Osteoblast (primary cell): ENCODE data around the gene ANKRD36. TPM values are rescaled to one million over a fixed set of nuclear protein-coding genes. Genes with fewer than 3 reads are reported as not detected.
"Not testable (repeated sequence)": the region's sequence is repeated elsewhere in the genome, so short reads cannot be mapped to it uniquely, and the experiment has no call there.

Source experiments
- DNase-seq: peaks from one replicate; pipeline ENCODE4 v3.0.0; 2011; ENCODE audit warnings: low spot score, mixed read lengths; ENCODE audit not compliant: insufficient read length; ENCODE audit errors: missing footprints
- H2AFZ ChIP-seq: 2 replicates; pipeline ENCODE4 v1.6.0; 2011; ENCODE audit warnings: mild to moderate bottlenecking, low read length
- H3K27ac ChIP-seq: 2 replicates; pipeline ENCODE4 v1.5.1; 2011; ENCODE audit warnings: mild to moderate bottlenecking, low read depth, low read length, moderate library complexity
- H3K27me3 ChIP-seq: 2 replicates; pipeline ENCODE4 v1.6.0; 2012; ENCODE audit warnings: mild to moderate bottlenecking, control low read depth, inconsistent platforms, low read length, moderate library complexity; ENCODE audit not compliant: insufficient read depth
- H3K36me3 ChIP-seq: 2 replicates; pipeline ENCODE4 v1.5.1; 2011; ENCODE audit warnings: mild to moderate bottlenecking, low read length, control low read depth, moderate library complexity; ENCODE audit not compliant: insufficient read depth
- H3K4me1 ChIP-seq: 2 replicates; pipeline ENCODE4 v1.5.1; 2011; ENCODE audit warnings: mild to moderate bottlenecking, low read length, control low read depth, moderate library complexity; ENCODE audit not compliant: insufficient read depth
- H3K4me2 ChIP-seq: 2 replicates; pipeline ENCODE4 v1.6.0; 2011; ENCODE audit warnings: mild to moderate bottlenecking, low read length; ENCODE audit not compliant: insufficient read depth
- H3K4me3 ChIP-seq: fragments of 200-600 bp; sonication (generic); 3 replicates; pipeline ENCODE4 v1.5.1; 2012; ENCODE audit warnings: mild to moderate bottlenecking, low read length, inconsistent platforms; ENCODE audit not compliant: insufficient read depth
- H3K79me2 ChIP-seq: 2 replicates; pipeline ENCODE4 v1.6.0; 2012; ENCODE audit warnings: mild to moderate bottlenecking, low read length, control low read depth, inconsistent platforms; ENCODE audit not compliant: insufficient read depth
- H3K9me3 ChIP-seq: 2 replicates; pipeline ENCODE4 v1.5.1; 2011; ENCODE audit warnings: low read depth, low read length, control low read depth
- H4K20me1 ChIP-seq: 2 replicates; pipeline ENCODE4 v1.6.0; 2012; ENCODE audit warnings: mild to moderate bottlenecking, low read length, control low read depth; ENCODE audit not compliant: insufficient read depth
- total RNA-seq: library from RNA; depleted of rRNA; stranded (reverse); fragments of >200 nt; gene quantifications from 2 replicates; pipeline ENCODE4 v1.2.3, GENCODE V29; 2012
- TF ChIP-seq, protein P1 (sequence below): IDR thresholded peaks from 2 replicates; pipeline ENCODE4 v1.5.1; 2011; ENCODE audit warnings: mild to moderate bottlenecking, low read depth, low read length, moderate library complexity; ENCODE audit errors: extremely low read depth

The ANKRD36 gene
- total RNA-seq, 1 donor = 27.9 TPM

DNA sequence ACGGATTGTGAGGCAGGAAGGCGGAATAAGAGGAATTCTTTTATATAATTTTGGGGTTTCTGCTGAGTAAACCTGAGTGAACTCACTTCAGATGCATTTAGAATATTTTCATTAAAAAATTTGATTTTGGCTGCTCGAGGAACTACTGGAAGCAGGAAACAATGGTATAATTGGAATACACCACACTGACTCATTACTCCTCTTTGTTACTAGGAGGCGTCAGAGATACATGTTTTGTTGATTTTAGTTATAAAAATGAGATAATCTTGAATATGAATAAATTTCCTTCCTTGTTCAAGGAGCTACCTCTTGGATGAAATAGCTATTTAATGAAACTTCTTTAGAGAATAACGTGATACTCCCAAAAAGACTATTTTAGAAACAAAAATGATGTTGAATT is 97.4 kb downstream of the ANKRD36 start:
- no peak for DNase-seq
- TF ChIP-seq, protein P1, sequence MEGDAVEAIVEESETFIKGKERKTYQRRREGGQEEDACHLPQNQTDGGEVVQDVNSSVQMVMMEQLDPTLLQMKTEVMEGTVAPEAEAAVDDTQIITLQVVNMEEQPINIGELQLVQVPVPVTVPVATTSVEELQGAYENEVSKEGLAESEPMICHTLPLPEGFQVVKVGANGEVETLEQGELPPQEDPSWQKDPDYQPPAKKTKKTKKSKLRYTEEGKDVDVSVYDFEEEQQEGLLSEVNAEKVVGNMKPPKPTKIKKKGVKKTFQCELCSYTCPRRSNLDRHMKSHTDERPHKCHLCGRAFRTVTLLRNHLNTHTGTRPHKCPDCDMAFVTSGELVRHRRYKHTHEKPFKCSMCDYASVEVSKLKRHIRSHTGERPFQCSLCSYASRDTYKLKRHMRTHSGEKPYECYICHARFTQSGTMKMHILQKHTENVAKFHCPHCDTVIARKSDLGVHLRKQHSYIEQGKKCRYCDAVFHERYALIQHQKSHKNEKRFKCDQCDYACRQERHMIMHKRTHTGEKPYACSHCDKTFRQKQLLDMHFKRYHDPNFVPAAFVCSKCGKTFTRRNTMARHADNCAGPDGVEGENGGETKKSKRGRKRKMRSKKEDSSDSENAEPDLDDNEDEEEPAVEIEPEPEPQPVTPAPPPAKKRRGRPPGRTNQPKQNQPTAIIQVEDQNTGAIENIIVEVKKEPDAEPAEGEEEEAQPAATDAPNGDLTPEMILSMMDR = no peak
- Histone ChIP-seq H3K4me1 (no peaks in the 10 kb centered on the region), H3K27me3 (no peaks in the 10 kb centered on the region), H3K79me2 (no peaks in the 10 kb centered on the region), H3K9me3 (no peaks in the 10 kb centered on the region), H3K4me3 (no peak overlapping the region), H3K27ac (no peak overlapping the region), H4K20me1 (no peaks in the 10 kb centered on the region), H2AFZ (no peak overlapping the region), H3K4me2 (no peak overlapping the region), H3K36me3 (no peaks in the 10 kb centered on the region)

DNA sequence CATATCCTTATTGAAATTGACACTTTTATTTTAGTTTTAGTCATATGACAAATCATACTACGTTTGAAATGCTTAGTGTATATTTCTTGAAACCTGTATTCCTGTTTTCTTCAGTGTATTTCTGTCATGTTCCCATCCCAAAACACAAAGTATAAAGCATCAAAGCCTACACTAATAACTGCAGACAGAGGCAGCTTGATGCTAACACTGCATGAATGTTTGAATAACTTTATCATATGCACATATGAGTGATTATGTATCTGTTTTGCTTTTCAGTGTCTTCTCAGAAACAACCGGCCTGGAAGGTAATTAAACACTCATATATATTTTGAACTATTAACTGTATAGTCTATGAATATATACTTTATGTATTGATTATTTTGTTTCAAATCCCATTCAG is 102.1 kb downstream of the ANKRD36 start:
- H3K4me3 ChIP-seq, H3K9me3 ChIP-seq, H3K4me2 ChIP-seq, H3K27me3 ChIP-seq, H3K4me1 ChIP-seq, DNase-seq, H2AFZ ChIP-seq, H3K27ac ChIP-seq, H3K79me2 ChIP-seq, H4K20me1 ChIP-seq, H3K36me3 ChIP-seq: not testable (repeated sequence)

DNA sequence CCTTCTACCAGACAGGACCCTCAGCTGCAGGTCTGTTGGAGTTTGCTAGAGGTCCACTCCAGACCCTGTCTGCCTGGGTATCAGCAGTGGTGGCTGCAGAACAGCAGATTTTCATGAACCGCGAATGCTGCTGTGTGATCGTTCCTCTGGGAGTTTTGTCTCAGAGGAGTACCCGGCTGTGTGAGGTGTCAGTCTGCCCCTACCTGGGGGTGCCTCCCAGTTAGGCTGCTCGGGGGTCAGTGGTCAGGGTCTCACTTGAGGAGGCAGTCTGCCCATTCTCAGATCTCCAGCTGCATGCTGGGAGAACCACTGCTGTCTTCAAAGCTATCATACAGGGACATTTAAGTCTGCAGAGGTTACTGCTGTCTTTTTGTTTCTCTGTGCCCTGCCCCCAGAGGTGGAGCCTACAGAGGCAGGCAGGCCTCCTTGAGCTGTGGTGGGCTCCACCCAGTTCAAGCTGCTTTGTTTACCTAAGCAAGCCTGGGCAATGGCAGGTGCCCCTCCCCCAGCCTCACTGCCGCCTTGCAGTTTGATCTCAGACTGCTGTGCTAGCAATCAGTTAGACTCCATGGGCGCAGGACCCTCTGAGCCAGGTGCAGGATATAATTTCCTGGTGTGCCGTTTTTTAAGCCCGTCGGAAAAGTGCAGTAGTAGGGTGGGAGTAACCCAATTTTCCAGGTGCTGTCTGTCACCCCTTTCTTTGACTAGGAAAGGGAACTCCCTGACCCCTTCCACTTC is 118.1 kb downstream of the ANKRD36 start:
- not testable (repeated sequence) for H2AFZ ChIP-seq, H3K4me2 ChIP-seq, H3K79me2 ChIP-seq, H3K4me1 ChIP-seq, H3K4me3 ChIP-seq, DNase-seq, H3K27me3 ChIP-seq, H3K9me3 ChIP-seq, H3K36me3 ChIP-seq, H3K27ac ChIP-seq, H4K20me1 ChIP-seq

DNA sequence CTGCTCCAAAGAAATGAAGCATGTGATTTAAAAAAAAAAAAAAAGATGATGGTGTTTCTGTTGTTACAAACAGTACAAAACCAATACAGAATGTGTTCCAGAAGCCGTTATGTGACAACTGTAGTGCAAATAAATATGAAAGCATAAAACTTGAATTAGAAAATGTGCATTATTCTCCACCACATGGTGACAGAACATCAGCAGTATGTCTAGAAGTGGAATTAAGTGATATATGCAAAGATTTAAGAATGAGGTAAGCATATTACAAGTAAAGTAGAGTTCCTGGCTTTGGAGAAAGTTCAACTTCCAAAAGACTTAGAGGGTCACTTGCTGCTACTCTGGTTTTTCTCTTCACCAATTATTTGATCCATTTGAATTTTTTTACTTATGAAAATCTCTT is 120.0 kb downstream of the ANKRD36 start:
- H3K36me3 ChIP-seq, H3K79me2 ChIP-seq, H3K4me1 ChIP-seq, H3K27me3 ChIP-seq, H3K9me3 ChIP-seq, H4K20me1 ChIP-seq, DNase-seq, H2AFZ ChIP-seq, H3K4me2 ChIP-seq, H3K4me3 ChIP-seq, H3K27ac ChIP-seq: not testable (repeated sequence)

DNA sequence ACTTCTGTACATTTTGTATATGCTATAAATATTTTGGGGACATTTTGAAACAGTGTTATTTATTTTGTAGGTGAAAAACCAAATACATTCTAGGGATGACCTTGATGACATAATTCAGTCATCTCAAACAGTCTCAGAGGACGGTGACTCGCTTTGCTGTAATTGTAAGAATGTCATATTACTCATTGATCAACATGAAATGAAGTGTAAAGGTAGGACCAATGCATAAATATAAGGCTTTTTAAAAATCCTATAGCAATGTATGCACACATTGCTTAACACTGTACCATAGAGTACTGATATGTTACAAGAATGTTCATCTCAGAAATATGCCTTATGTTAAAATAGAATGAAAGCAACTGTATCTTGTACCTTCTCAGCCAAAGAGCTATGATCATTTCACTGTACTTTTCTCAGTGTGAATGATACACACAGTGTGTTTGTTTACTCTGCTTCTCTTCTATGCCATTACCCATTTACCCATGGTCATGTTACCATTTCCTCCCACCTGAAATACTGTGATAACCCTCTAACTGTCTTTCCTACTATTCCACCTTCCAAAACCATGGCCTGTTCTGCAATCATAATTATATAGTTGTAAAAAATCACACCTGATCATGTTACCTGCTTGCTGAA is 120.8 kb downstream of the ANKRD36 start:
- not testable (repeated sequence) for H3K4me3 ChIP-seq, H3K27ac ChIP-seq, H2AFZ ChIP-seq, H3K9me3 ChIP-seq, H4K20me1 ChIP-seq, H3K36me3 ChIP-seq, H3K4me2 ChIP-seq, H3K4me1 ChIP-seq, H3K27me3 ChIP-seq, DNase-seq, H3K79me2 ChIP-seq

DNA sequence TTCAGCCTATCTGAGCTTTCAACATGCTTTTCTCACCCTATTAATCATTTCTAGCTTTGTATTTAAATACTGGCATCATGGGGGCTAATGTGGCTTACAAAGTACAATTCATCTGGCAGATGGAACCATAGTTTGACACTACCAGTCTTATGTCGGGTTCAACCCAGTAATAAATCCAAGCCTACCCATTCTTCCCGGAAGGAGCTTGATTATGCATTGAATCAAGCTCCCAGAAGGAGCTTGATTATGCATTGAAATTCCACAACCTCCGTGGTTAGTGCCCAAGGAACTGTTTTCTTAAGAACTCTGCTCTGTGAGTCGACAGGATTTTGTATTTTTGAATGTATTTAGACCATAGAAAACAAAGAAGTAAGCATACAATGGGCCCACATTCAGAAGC is 148.2 kb downstream of the ANKRD36 start:
- not testable (repeated sequence) for H3K4me2 ChIP-seq, H3K79me2 ChIP-seq, H2AFZ ChIP-seq, H3K27ac ChIP-seq, H3K27me3 ChIP-seq, H3K4me3 ChIP-seq, H4K20me1 ChIP-seq, H3K4me1 ChIP-seq, H3K36me3 ChIP-seq, H3K9me3 ChIP-seq, DNase-seq

DNA sequence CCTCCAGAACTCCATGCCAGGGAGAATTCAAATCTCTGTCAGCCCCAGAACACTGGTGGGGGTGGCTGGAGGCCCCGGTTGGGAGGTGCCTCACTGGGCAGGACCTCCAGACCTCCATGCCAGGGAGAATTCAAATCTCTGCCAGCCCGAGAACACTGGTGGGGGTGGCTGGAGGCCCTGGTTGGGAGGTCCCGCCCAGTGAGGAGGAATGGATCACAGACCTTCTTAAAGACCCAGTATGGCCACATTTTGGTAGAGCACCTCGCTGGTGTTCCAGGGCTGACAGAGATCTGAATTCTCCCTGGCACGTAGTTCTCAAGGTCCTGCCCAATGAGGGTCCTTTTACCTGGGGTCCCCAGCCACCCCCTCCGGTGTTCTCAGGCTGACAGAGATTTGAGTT is 153.5 kb downstream of the ANKRD36 start:
- not testable (repeated sequence) for H3K4me2 ChIP-seq, H4K20me1 ChIP-seq, H3K27me3 ChIP-seq, H2AFZ ChIP-seq, H3K27ac ChIP-seq, H3K79me2 ChIP-seq, H3K4me3 ChIP-seq, H3K9me3 ChIP-seq, H3K4me1 ChIP-seq, H3K36me3 ChIP-seq, DNase-seq
